ENCODE data around the gene FBRSL1. TPM values are rescaled to one million over a fixed set of nuclear protein-coding genes. Genes with fewer than 3 reads are reported as not detected.
"Not testable (repeated sequence)": the region's sequence is repeated elsewhere in the genome, so short reads cannot be mapped to it uniquely, and the experiment has no call there.

The FBRSL1 gene
- total RNA-seq (75.5 and 79.8 TPM in 2 replicates), polyA plus RNA-seq (10.2 and 19.3 TPM in 2 replicates), polyA minus RNA-seq (3.4 and 4.2 TPM in 2 replicates), Bru-seq, nascent RNA (percentile 49 among the genes with signal in this experiment), BruChase-seq, experiment 1, labeled RNA remaining after a 6-hour chase (percentile 65 among the genes with signal in this experiment), BruChase-seq, experiment 2, labeled RNA remaining after a 2-hour chase (percentile 57 among the genes with signal in this experiment)
- 11.1 and 20.9 TPM in 2 replicates for polyA plus RNA-seq (2011; cell fraction: cytosol; rRNA removed)
- polyA plus RNA-seq (2011; cell fraction: nucleus; rRNA removed) = 30.5 and 90.9 TPM in 2 replicates
- 39.6 and 65.2 TPM in 2 replicates for polyA plus RNA-seq (2012)
- 44.8 TPM for polyA minus RNA-seq (2011; cell fraction: cytosol; rRNA and poly(A)+ RNA removed)
- 7.9 and 13.7 TPM in 2 replicates for polyA minus RNA-seq (2011; cell fraction: nucleus; rRNA and poly(A)+ RNA removed)
- long read RNA-seq, partial matches to known transcripts = 41 of 88 reads
- long read RNA-seq, other reads (novel, unspliced or antisense) = 47 of 88 reads

- Histone ChIP-seq H3K36me3 (ENCODE audit: control insufficient read depth in 2 of 2, extremely low read depth in 1 of 2, insufficient read depth in 2 of 2, low read length in 2 of 2) (no peaks in the 10 kb centered on the region), H4K20me1 (replicated peaks; ENCODE audit: control insufficient read depth, extremely low read depth, insufficient read depth, low read length) (peaks cover 3% of the 10 kb centered on the region), H3K9me1 (replicated peaks; ENCODE audit: control insufficient read depth, extremely low read depth, insufficient read depth, low read length) (no peaks in the 10 kb centered on the region), H3K79me2 (ENCODE audit: control insufficient read depth, insufficient read depth, low read length) (peaks cover 36% of the 10 kb centered on the region), H3K9ac (replicated peaks; ENCODE audit: extremely low read depth, insufficient read depth, low read length) (peak within 1 kb of the TSS; percentile 51), H3K9me3 (replicated peaks; ENCODE audit: control insufficient read depth, insufficient read depth, low read length) (no peaks in the 10 kb centered on the region), H3K27ac (ENCODE audit: insufficient read depth, low read depth, low read length) (no peak within 1 kb of the TSS), H3K4me1 (ENCODE audit: control insufficient read depth, extremely low read depth, insufficient read depth, low read length) (peaks cover 15% of the 10 kb centered on the region), H3K4me2 (ENCODE audit: insufficient read depth, low read length) (peak within 1 kb of the TSS; percentile 88), H3K4me3 (replicated peaks in 1 of 3; ENCODE audit: insufficient read depth in 1 of 3, low read depth in 1 of 3, low read length in 3 of 3) (peak within 1 kb of the TSS; percentile 58 to 69 (median 67)), H2AFZ (ENCODE audit: low read depth, low read length) (peak within 1 kb of the TSS; percentile 85), H3K27me3 (ENCODE audit: control insufficient read depth in 2 of 2, insufficient read depth in 2 of 2, low read length in 2 of 2) (no peaks in the 10 kb centered on the region)
- TF ChIP-seq POLR2AphosphoS5 (IDR thresholded peaks at IDR 0.05; ENCODE audit: insufficient read depth, low read depth, low read length) (no peak), POLR2A (IDR thresholded peaks at IDR 0.05; ENCODE audit: low read depth, low read length) (no peak), CTCF (IDR thresholded peaks at IDR 0.05; ENCODE audit: extremely low read depth in 1 of 2, insufficient read depth in 1 of 2, low read depth in 1 of 2, low read length in 2 of 2) (no peak), MYC (IDR thresholded peaks at IDR 0.05; ENCODE audit: low read depth, low read length) (no peak), FOS (IDR thresholded peaks at IDR 0.05; ENCODE audit: borderline replicate concordance, insufficient read depth, low read length) (no peak), EZH2 (IDR thresholded peaks at IDR 0.05; ENCODE audit: borderline replicate concordance, low read depth, low read length, severe bottlenecking) (no peak), JUN (IDR thresholded peaks at IDR 0.05; ENCODE audit: borderline replicate concordance, insufficient read depth, insufficient read length, low read depth) (no peak), GATA2 (IDR thresholded peaks at IDR 0.05; ENCODE audit: insufficient read depth, insufficient read length, low read depth, low read length) (no peak), MAX (IDR thresholded peaks at IDR 0.05; ENCODE audit: insufficient read depth, insufficient read length) (no peak)
- BruUV-seq (replicated peaks) = no TSS peak
- DNase-seq (ENCODE audit: low read depth, low spot score) (peak; percentile 76), FAIRE-seq (peak; percentile 8)
- dilution Hi-C loops (cut with MboI; ENCODE audit: extremely low pct_ligation_motif_present, low sequenced_read_pairs) (no loop called here), intact Hi-C loops (cut with micrococcal nuclease) (loop anchor here (1.0 to 2.0 kb wide), 2 partner anchors 17 to 71 kb away; no protein-coding TSS in a partner anchor)
- POLR2A ChIA-PET = no interaction called here
- CTCF ChIA-PET = no interaction called here
Measured at GRCh38 chr12:132489602-132490266, at the start of gene FBRSL1. TSS of gene FBRSL1 (plus strand) at chr12:132490151.

GRCh38 chr12:132440420-132440819 is 49.5 kb upstream of the FBRSL1 start:
- dilution Hi-C loops (cut with MboI; ENCODE audit: extremely low pct_ligation_motif_present, low sequenced_read_pairs); FAIRE-seq: not testable (repeated sequence)

More at GRCh38 chr12:132440420-132440819, 49.5 kb upstream of the FBRSL1 start:
- H3K9ac ChIP-seq (replicated peaks; ENCODE audit: extremely low read depth, insufficient read depth, low read length); H3K27me3 ChIP-seq (ENCODE audit: control insufficient read depth in 2 of 2, insufficient read depth in 2 of 2, low read length in 2 of 2); CTCF ChIA-PET; H3K9me1 ChIP-seq (replicated peaks; ENCODE audit: control insufficient read depth, extremely low read depth, insufficient read depth, low read length); BruUV-seq (replicated peaks); H3K4me1 ChIP-seq (ENCODE audit: control insufficient read depth, extremely low read depth, insufficient read depth, low read length); H3K79me2 ChIP-seq (ENCODE audit: control insufficient read depth, insufficient read depth, low read length); DNase-seq (ENCODE audit: low read depth, low spot score); H3K36me3 ChIP-seq (ENCODE audit: control insufficient read depth in 2 of 2, extremely low read depth in 1 of 2, insufficient read depth in 2 of 2, low read length in 2 of 2); H3K4me3 ChIP-seq (replicated peaks in 1 of 3; ENCODE audit: insufficient read depth in 1 of 3, low read depth in 1 of 3, low read length in 3 of 3); H3K9me3 ChIP-seq (replicated peaks; ENCODE audit: control insufficient read depth, insufficient read depth, low read length); H3K4me2 ChIP-seq (ENCODE audit: insufficient read depth, low read length); H2AFZ ChIP-seq (ENCODE audit: low read depth, low read length); POLR2A ChIA-PET; H3K27ac ChIP-seq (ENCODE audit: insufficient read depth, low read depth, low read length); intact Hi-C loops (cut with micrococcal nuclease); H4K20me1 ChIP-seq (replicated peaks; ENCODE audit: control insufficient read depth, extremely low read depth, insufficient read depth, low read length): not testable (repeated sequence)
